ENCODE results near the gene TINCR.

Gene TINCR

GRCh38 chr19:5595745-5596144 lies 28.0 kb upstream of the TINCR start:
- Histone ChIP-seq H3K27ac (replicated peaks) (no peak overlapping the region), H3K4me3 (replicated peaks; ENCODE audit: insufficient read depth, low read length) (no peak overlapping the region), H3K27me3 (ENCODE audit: insufficient read depth, poor library complexity, severe bottlenecking) (no peaks in the 10 kb centered on the region)
- no peak for DNase-seq (ENCODE audit: low read depth in 1 of 2, low spot score in 1 of 2)
- TF ChIP-seq CTCF (IDR thresholded peaks at IDR 0.05; ENCODE audit: insufficient read depth, low read length) (no peak), REST (IDR thresholded peaks at IDR 0.05; ENCODE audit: insufficient replicate concordance, low read depth) (no peak), GABPA (IDR thresholded peaks at IDR 0.05; ENCODE audit: low read depth) (no peak), POLR2AphosphoS5 (IDR thresholded peaks at IDR 0.05; ENCODE audit: low read depth) (no peak), SPI1 (IDR thresholded peaks at IDR 0.05; ENCODE audit: borderline replicate concordance, low read depth) (no peak)

- Histone ChIP-seq H3K27ac (replicated peaks) (no peak overlapping the region), H3K4me3 (replicated peaks; ENCODE audit: insufficient read depth, low read length) (no peak overlapping the region), H3K27me3 (ENCODE audit: insufficient read depth, poor library complexity, severe bottlenecking) (no peaks in the 10 kb centered on the region)
- TF ChIP-seq REST (IDR thresholded peaks at IDR 0.05; ENCODE audit: insufficient replicate concordance, low read depth) (no peak), CTCF (IDR thresholded peaks at IDR 0.05; ENCODE audit: insufficient read depth, low read length) (no peak), SPI1 (IDR thresholded peaks at IDR 0.05; ENCODE audit: borderline replicate concordance, low read depth) (no peak), POLR2AphosphoS5 (IDR thresholded peaks at IDR 0.05; ENCODE audit: low read depth) (no peak; the same call in 1 of the 2 replicates), GABPA (IDR thresholded peaks at IDR 0.05; ENCODE audit: low read depth) (no peak)
- no peak for DNase-seq (ENCODE audit: low read depth in 1 of 2, low spot score in 1 of 2)
Observed at GRCh38 chr19:5595129-5595528, 27.4 kb upstream of the TINCR start.

GRCh38 chr19:5594521-5594950 lies 26.8 kb upstream of the TINCR start:
- TF ChIP-seq POLR2AphosphoS5 (IDR thresholded peaks at IDR 0.05; ENCODE audit: low read depth) (no peak; the same call in 1 of the 2 replicates), CTCF (IDR thresholded peaks at IDR 0.05; ENCODE audit: insufficient read depth, low read length) (no peak), GABPA (IDR thresholded peaks at IDR 0.05; ENCODE audit: low read depth) (no peak), SPI1 (IDR thresholded peaks at IDR 0.05; ENCODE audit: borderline replicate concordance, low read depth) (no peak), REST (IDR thresholded peaks at IDR 0.05; ENCODE audit: insufficient replicate concordance, low read depth) (no peak)
- Histone ChIP-seq H3K27ac (replicated peaks) (no peak overlapping the region), H3K4me3 (replicated peaks; ENCODE audit: insufficient read depth, low read length) (no peak overlapping the region), H3K27me3 (ENCODE audit: insufficient read depth, poor library complexity, severe bottlenecking) (no peaks in the 10 kb centered on the region)
- DNase-seq (ENCODE audit: low read depth in 1 of 2, low spot score in 1 of 2): no peak

Data from HL-60 (cell line).